A549 treated with GW870086 at 1 μM for 4 hours (cell line): ENCODE results near the gene TMEM147. TPM values are rescaled to one million over a fixed set of nuclear protein-coding genes. Genes with fewer than 3 reads are reported as not detected.

Experiments used
- total RNA-seq: library from RNA; stranded (reverse); fragments of 200-300 nt; extraction: Qiagen RNA extraction; gene quantifications from 5 replicates; pipeline ENCODE4 v1.2.3, GENCODE V29; 2022; ENCODE audit warnings: low read depth

Gene TMEM147, protein sequence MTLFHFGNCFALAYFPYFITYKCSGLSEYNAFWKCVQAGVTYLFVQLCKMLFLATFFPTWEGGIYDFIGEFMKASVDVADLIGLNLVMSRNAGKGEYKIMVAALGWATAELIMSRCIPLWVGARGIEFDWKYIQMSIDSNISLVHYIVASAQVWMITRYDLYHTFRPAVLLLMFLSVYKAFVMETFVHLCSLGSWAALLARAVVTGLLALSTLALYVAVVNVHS
- 383 to 426 TPM (median 419 TPM) in 5 replicates for total RNA-seq

GRCh38 chr19:35545001-35545854 lies at the start of gene TMEM147:
Gene TMEM147, plus strand, starts transcription at chr19:35545626. Its CDS starts 114 bp downstream, at chr19:35545740.

DNA sequence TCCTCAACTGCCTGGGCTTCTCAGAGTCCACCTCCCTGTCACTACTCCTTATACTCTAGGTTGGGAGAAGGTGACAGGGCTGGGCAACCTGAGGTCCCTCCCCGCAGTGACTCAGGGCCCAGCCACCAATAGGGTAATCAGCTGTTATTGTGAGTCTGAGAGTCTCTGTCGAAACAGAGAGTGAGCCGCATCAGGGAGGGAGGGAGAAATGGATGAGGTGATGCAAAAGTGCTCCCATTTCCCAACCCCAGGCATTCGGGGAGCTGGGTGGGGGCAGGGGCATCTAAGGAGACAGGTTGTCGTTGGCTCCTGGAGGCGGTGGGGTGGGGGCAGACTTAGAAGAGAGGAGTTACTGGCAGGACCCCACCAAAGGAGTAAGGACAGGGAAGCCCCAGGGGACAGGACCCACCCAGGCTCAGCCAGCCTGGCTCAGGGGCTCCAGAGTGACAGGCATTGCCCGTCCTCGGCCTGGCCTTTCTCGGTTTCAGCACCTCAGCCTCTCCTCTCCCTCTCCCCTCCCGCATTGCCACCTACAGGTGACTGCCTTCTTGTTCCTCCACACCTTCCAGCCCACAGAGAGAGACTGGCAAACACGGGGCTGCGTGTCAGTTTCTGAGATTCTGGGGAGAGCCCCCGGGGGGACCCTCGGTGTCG lies 31.7 kb upstream of the TMEM147 start, which contains the start of gene DMKN:
Gene DMKN (minus strand): TSS at position 22 of the 654 bp plus-strand sequence. CDS start 174 bp downstream, outside the sequence.

DNA sequence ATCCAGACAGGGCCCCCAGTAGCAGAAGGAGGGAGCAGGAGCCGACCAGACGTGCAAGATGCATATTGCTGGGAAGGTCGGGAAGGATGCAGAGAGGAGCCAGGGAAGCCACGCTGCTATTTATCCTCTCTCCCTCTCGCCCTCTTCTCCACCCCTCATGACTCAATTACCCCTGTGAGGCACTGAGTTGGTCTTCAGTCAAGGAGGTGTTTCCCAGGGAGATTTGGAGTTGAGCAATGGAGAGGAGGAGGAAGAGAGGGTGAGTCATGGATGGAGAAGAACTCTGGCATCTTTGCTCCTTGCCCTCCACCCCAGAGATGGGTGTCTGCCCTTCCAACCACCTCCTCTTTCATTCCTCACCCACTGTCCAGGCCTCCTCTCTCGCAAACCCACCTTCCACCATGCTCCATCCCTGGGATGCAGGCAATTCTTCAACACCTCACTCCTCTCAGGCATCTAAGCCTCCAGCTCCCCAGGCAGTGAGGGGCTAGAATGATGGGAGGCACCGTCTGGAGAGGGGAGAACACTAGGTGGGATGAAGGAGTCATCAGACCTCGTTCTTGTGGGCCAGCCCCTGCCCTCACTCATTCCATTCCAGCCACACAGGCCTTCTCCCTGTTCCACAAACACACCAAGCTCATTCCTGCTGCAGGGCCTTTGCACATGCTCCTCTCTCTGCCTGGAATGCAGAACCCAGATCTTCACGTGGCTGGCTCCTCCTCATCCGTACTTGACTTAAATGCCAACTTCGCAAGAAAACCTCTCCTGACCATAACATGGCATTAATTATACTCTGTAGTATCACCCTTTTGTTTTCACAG lies 17.0 kb upstream of the TMEM147 start, which contains the start of gene SBSN:
Gene SBSN (minus strand): TSS at position 94 of the 821 bp plus-strand sequence. CDS start 30 bp downstream, at position 64.

DNA sequence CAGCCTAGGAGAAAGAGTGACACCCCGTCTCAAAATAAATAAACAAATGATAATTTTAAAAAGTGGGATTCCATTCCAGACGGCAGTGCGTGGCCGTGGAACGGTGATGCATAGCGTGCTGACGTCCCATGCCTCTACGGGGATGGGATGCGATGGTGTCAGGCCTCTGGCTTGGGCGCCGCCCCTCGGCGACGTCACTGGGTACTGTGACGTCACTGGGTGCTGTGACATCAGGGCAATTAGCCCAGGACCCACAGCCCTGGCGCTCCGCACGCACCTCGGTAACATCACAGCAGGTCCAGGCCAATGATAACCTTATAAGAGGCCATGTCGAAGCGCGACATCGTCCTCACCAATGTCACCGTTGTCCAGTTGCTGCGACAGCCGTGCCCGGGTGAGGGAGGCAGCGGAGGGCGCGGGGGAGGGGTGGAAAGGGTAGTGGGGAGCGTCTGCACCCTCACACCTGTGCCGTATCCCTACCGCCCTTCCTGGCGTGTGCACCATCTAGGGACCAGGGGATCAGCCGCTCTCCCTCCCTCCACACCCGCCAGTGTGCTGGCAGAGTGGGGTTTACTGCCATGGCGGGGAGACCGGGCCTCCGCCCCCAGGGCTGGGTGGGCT lies 12.1 kb upstream of the TMEM147 start, which contains the start of gene GAPDHS:
Gene GAPDHS (plus strand): TSS at position 256 of the 621 bp plus-strand sequence. CDS start 72 bp downstream, at position 328.

DNA sequence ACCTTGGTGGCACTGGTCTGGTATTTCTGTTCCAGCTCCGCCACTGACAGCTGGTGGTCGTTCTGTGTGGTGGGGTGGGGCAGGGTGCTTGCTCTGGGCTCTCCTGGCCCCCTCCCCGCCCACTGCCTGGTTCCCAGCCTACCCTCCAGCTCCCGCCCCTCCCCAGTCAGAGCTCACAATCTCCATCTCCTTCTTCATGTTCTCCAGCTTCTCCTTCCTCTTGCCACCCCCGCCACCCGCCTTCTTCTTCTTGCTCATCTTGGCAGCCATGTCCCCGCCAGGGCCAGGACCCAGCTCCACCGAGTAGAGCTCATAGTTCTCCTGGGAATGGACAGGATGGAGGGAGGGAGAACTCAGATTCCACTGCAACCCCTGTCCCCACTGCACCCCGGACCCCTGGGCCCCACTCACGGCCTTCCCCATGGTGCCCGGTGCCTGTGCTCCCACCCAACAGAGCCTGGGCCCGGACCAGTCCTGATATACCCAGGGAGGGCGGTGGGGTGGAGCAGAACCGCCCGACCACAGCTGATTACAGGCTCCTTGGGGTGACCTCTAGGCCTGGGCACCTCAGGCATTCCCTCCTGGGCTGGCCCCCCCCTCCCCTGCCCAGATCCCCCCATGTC lies 17.9 kb downstream of the TMEM147 start, which contains the start of gene ATP4A:
Gene ATP4A (minus strand): TSS at position 452 of the 623 bp plus-strand sequence. CDS start 29 bp downstream, at position 423.

GRCh38 chr19:35585848-35586247 lies 40.4 kb downstream of the TMEM147 start, which contains the start of gene PMIS2:
Gene PMIS2, plus strand, starts transcription at chr19:35586173. Its CDS starts 87 bp downstream, at chr19:35586260.

Other genes starting within 250 kb of the TMEM147 start
- gene CD22, start 216.4 kb upstream of the TMEM147 start, total RNA-seq, result 0.95 to 1.4 TPM (median 1.0 TPM) in 5 replicates
- gene FFAR1, start 197.7 kb upstream of the TMEM147 start, total RNA-seq, result not detected in 5 replicates
- gene FFAR3, start 187.2 kb upstream of the TMEM147 start, total RNA-seq, result 0.07 to 0.21 TPM in 2 of 5 replicates, not detected in the others
- gene GPR42, start 174.6 kb upstream of the TMEM147 start, total RNA-seq, result not detected in 5 replicates
- not detected in 5 replicates for gene FFAR2, start 97.4 kb upstream of the TMEM147 start, total RNA-seq
- not detected in 5 replicates for gene KRTDAP, start 55.2 kb upstream of the TMEM147 start, total RNA-seq
- gene DMKN, start 32.0 kb upstream of the TMEM147 start, total RNA-seq, result 34.6 to 40.9 TPM (median 36.9 TPM) in 5 replicates
- gene SBSN, start 17.3 kb upstream of the TMEM147 start, total RNA-seq, result 1.8 to 3.7 TPM (median 3.0 TPM) in 5 replicates
- 0.08 to 0.21 TPM (median 0.17 TPM) in 4 of 5 replicates, not detected in the other for gene GAPDHS, start 12.2 kb upstream of the TMEM147 start, total RNA-seq
- gene ATP4A, start 18.0 kb downstream of the TMEM147 start, total RNA-seq, result 0.10 TPM in 1 of 5 replicates, not detected in the others
- not detected in 5 replicates for gene PMIS2, start 40.5 kb downstream of the TMEM147 start, total RNA-seq
- 12.2 to 17.4 TPM (median 14.8 TPM) in 5 replicates for gene HAUS5, start 67.1 kb downstream of the TMEM147 start, total RNA-seq
- 147 to 204 TPM (median 201 TPM) in 5 replicates for gene RBM42, start 83.4 kb downstream of the TMEM147 start, total RNA-seq
- gene ETV2, start 96.1 kb downstream of the TMEM147 start, total RNA-seq, result 2.1 to 3.1 TPM (median 2.2 TPM) in 5 replicates
- 1,289 to 1,613 TPM (median 1,322 TPM) in 5 replicates for gene COX6B1, start 102.7 kb downstream of the TMEM147 start, total RNA-seq
- 0.41 to 1.2 TPM (median 0.91 TPM) in 5 replicates for gene UPK1A, start 120.9 kb downstream of the TMEM147 start, total RNA-seq
- gene ZBTB32, start 158.9 kb downstream of the TMEM147 start, total RNA-seq, result not detected in 5 replicates
- gene KMT2B, start 172.4 kb downstream of the TMEM147 start, total RNA-seq, result 48.1 to 60.8 TPM (median 55.0 TPM) in 5 replicates
- 7.6 to 13.3 TPM (median 10.2 TPM) in 5 replicates for gene IGFLR1, start 196.8 kb downstream of the TMEM147 start, total RNA-seq
- gene U2AF1L4, start 199.8 kb downstream of the TMEM147 start, total RNA-seq, result 25.2 to 29.1 TPM (median 25.8 TPM) in 5 replicates
- gene PSENEN, start 200.0 kb downstream of the TMEM147 start, total RNA-seq, result 260 to 334 TPM (median 276 TPM) in 5 replicates
- 20.0 to 28.4 TPM (median 22.7 TPM) in 5 replicates for gene LIN37, start 202.9 kb downstream of the TMEM147 start, total RNA-seq
- gene HSPB6, start 211.4 kb downstream of the TMEM147 start, total RNA-seq, result 0.18 to 0.38 TPM (median 0.32 TPM) in 4 of 5 replicates, not detected in the other
- gene PROSER3, start 212.6 kb downstream of the TMEM147 start, total RNA-seq, result 21.3 to 29.7 TPM (median 26.3 TPM) in 5 replicates
- 4.1 to 8.6 TPM (median 6.0 TPM) in 5 replicates for gene ARHGAP33, start 229.9 kb downstream of the TMEM147 start, total RNA-seq